ENCODE measurements around the gene C5orf15. TPM values are rescaled to one million over a fixed set of nuclear protein-coding genes. Genes with fewer than 3 reads are reported as not detected.

Gene C5orf15
- total RNA-seq, 1 experiment from 2014 or later = 28.8 TPM

DNA sequence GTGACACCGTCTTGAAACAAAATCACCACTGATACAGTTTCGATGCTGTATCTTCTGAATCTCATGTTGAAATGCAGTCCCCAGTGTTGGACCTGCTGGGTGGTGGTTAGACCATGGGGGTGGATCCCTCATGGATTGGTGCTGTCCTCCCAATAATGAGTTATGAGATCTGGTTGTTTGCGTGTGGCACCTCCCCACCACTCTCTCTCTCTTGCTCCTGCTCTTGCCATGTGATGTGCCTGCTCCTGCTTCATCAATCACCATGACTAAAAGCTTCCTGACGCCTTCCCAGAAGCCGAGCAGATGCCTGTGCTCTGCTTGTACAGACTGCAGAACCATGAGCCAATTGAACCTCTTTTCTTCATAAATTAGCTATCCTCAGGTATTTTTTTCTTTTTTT lies 15.2 kb upstream of the C5orf15 start:
- ATAC-seq (no peak), DNase-seq (ENCODE audit: low read depth, low spot score) (no peak)
- Histone ChIP-seq H3K9ac (ENCODE audit: low read length) (no peak overlapping the region), H2AFZ (ENCODE audit: low read depth, low read length, poor library complexity, severe bottlenecking) (no peak overlapping the region), H3K9me2 (ENCODE audit: insufficient read depth) (no peaks in the 10 kb centered on the region), H3K27me3 (ENCODE audit: insufficient read depth, low read length) (no peaks in the 10 kb centered on the region), H3K4me3 (replicated peaks in 1 of 2; ENCODE audit: low read depth in 1 of 2, low read length in 2 of 2) (no peak overlapping the region), H3K4me2 (ENCODE audit: low read length) (no peak overlapping the region), H3K4me1 (ENCODE audit: control insufficient read depth in 1 of 2, insufficient read depth in 2 of 2, low read length in 2 of 2) (no peaks in the 10 kb centered on the region), H3K27ac (ENCODE audit: low read depth, low read length) (no peak overlapping the region), H3K36me3 (ENCODE audit: control insufficient read depth in 1 of 2, insufficient read depth in 2 of 2, low read length in 2 of 2) (peaks cover 51% of the 10 kb centered on the region in 2 experiments), H3K9me3 (ENCODE audit: control insufficient read depth in 1 of 2, insufficient read depth in 1 of 2, low read depth in 1 of 2, low read length in 2 of 2) (no peaks in the 10 kb centered on the region), H4K20me1 (ENCODE audit: insufficient read depth) (peaks cover 9% of the 10 kb centered on the region; the same call in 1 of the 2 replicates), H3K79me2 (ENCODE audit: insufficient read depth, low read length) (peaks cover 85% of the 10 kb centered on the region)
- POLR2A ChIA-PET = no interaction called here
- no TSS peak for BruUV-seq (replicated peaks)
- intact Hi-C loops (cut with micrococcal nuclease) = no loop called here
- RAD21 ChIA-PET (ENCODE audit: low non-redundant PET in 1 of 2, low total read pairs in 2 of 2, uncharacterized antibody in 2 of 2, unreplicated experiment in 2 of 2) = no interaction called here
- TF ChIP-seq SRF (IDR thresholded peaks at IDR 0.05; ENCODE audit: low read depth) (no peak), CBX3 (IDR thresholded peaks at IDR 0.05; ENCODE audit: low read depth) (no peak), EZH2 (IDR thresholded peaks at IDR 0.05) (no peak), POLR2A (IDR thresholded peaks at IDR 0.05; ENCODE audit: borderline replicate concordance, extremely low read depth, insufficient read depth, insufficient read length) (no peak), EZH2phosphoT487 (IDR thresholded peaks at IDR 0.05; ENCODE audit: borderline replicate concordance) (no peak), ELF1 (IDR thresholded peaks at IDR 0.05; ENCODE audit: borderline replicate concordance, low read depth) (no peak), TCF7L2 (IDR thresholded peaks at IDR 0.05; ENCODE audit: borderline replicate concordance, extremely low read depth, insufficient read depth, insufficient read length) (no peak), EGR1 (IDR thresholded peaks at IDR 0.05; ENCODE audit: low read depth) (no peak), SIN3A (IDR thresholded peaks at IDR 0.05; ENCODE audit: low read depth) (no peak), YY1 (IDR thresholded peaks at IDR 0.05; ENCODE audit: extremely low read depth, insufficient replicate concordance, low read depth, low read length) (no peak), POLR2AphosphoS5 (IDR thresholded peaks at IDR 0.05; ENCODE audit: low read depth, low read length) (no peak)
- TF ChIP-seq, protein P1, sequence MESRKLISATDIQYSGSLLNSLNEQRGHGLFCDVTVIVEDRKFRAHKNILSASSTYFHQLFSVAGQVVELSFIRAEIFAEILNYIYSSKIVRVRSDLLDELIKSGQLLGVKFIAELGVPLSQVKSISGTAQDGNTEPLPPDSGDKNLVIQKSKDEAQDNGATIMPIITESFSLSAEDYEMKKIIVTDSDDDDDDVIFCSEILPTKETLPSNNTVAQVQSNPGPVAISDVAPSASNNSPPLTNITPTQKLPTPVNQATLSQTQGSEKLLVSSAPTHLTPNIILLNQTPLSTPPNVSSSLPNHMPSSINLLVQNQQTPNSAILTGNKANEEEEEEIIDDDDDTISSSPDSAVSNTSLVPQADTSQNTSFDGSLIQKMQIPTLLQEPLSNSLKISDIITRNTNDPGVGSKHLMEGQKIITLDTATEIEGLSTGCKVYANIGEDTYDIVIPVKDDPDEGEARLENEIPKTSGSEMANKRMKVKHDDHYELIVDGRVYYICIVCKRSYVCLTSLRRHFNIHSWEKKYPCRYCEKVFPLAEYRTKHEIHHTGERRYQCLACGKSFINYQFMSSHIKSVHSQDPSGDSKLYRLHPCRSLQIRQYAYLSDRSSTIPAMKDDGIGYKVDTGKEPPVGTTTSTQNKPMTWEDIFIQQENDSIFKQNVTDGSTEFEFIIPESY (IDR thresholded peaks at IDR 0.05; ENCODE audit: extremely low read depth, insufficient replicate concordance, low read length) = no peak
- TF ChIP-seq, protein P2, sequence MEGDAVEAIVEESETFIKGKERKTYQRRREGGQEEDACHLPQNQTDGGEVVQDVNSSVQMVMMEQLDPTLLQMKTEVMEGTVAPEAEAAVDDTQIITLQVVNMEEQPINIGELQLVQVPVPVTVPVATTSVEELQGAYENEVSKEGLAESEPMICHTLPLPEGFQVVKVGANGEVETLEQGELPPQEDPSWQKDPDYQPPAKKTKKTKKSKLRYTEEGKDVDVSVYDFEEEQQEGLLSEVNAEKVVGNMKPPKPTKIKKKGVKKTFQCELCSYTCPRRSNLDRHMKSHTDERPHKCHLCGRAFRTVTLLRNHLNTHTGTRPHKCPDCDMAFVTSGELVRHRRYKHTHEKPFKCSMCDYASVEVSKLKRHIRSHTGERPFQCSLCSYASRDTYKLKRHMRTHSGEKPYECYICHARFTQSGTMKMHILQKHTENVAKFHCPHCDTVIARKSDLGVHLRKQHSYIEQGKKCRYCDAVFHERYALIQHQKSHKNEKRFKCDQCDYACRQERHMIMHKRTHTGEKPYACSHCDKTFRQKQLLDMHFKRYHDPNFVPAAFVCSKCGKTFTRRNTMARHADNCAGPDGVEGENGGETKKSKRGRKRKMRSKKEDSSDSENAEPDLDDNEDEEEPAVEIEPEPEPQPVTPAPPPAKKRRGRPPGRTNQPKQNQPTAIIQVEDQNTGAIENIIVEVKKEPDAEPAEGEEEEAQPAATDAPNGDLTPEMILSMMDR (IDR thresholded peaks at IDR 0.05 in 2 of 3, conservative IDR thresholded peaks at IDR 0.05 in 1 of 3; ENCODE audit: borderline replicate concordance in 1 of 3, insufficient read depth in 1 of 3, low read depth in 2 of 3, low read length in 2 of 3) = no peak
- TF ChIP-seq, protein P3, sequence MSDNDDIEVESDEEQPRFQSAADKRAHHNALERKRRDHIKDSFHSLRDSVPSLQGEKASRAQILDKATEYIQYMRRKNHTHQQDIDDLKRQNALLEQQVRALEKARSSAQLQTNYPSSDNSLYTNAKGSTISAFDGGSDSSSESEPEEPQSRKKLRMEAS (IDR thresholded peaks at IDR 0.05) = no peak
- TF ChIP-seq, protein P4, sequence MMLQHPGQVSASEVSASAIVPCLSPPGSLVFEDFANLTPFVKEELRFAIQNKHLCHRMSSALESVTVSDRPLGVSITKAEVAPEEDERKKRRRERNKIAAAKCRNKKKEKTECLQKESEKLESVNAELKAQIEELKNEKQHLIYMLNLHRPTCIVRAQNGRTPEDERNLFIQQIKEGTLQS (IDR thresholded peaks at IDR 0.05) = no peak
- TF ChIP-seq, protein P5, sequence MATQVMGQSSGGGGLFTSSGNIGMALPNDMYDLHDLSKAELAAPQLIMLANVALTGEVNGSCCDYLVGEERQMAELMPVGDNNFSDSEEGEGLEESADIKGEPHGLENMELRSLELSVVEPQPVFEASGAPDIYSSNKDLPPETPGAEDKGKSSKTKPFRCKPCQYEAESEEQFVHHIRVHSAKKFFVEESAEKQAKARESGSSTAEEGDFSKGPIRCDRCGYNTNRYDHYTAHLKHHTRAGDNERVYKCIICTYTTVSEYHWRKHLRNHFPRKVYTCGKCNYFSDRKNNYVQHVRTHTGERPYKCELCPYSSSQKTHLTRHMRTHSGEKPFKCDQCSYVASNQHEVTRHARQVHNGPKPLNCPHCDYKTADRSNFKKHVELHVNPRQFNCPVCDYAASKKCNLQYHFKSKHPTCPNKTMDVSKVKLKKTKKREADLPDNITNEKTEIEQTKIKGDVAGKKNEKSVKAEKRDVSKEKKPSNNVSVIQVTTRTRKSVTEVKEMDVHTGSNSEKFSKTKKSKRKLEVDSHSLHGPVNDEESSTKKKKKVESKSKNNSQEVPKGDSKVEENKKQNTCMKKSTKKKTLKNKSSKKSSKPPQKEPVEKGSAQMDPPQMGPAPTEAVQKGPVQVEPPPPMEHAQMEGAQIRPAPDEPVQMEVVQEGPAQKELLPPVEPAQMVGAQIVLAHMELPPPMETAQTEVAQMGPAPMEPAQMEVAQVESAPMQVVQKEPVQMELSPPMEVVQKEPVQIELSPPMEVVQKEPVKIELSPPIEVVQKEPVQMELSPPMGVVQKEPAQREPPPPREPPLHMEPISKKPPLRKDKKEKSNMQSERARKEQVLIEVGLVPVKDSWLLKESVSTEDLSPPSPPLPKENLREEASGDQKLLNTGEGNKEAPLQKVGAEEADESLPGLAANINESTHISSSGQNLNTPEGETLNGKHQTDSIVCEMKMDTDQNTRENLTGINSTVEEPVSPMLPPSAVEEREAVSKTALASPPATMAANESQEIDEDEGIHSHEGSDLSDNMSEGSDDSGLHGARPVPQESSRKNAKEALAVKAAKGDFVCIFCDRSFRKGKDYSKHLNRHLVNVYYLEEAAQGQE (IDR thresholded peaks at IDR 0.05; ENCODE audit: low read depth) = no peak
- CTCF ChIA-PET = no interaction called here

Data from HCT116 (cell line).